ENCODE results near the gene RAB29. TPM values are rescaled to one million over a fixed set of nuclear protein-coding genes. Genes with fewer than 3 reads are reported as not detected.
A peak's percentile ranks its signal among the peaks of the same experiment; 100 is the strongest.

RAB29 gene
- total and polyA plus RNA-seq, 9 of the 15 experiments (the other 6 are each of a cell fraction or from before 2014, with no cell fraction given): 6.3 to 17.6 (median 8.0) TPM

DNA sequence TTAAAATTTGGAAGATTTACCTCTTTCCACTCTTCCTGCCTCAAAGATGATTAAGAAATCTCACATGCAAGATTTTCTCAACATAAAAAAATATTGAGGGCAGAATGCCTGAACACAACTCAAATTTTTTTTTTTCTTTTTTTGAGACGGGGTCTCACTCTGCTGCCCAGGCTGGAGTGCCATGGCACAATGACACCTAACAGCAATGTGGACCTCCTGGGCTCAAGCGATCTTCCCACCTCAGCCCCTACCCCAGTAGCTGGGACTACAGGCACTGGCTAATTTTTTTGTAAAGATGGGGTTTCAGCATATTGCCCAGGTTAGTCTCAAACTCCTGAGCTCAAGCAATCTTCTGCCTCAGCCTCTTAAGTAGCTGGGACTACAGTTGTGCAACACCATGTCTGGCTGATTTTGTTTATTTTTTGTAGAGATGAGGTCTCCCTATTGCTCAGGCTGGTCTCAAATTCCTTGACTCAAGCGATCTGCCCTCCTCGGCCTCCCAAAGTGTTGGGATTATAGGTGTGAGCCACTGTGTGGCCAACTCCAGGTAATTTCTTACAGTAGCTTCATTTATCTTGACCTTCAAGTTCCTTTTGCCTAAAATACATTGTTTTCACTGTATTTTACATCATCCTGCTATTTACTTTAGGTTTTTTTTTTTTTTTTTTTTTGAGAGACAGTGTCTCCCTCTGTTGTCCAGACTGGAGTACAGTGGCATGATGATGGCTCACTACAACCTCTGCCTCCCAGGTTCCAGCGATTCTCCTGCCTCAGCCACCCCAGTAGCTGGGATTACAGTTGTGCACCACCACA is 35.7 kb downstream of the RAB29 start (continued):
- TF ChIP-seq, protein P1, sequence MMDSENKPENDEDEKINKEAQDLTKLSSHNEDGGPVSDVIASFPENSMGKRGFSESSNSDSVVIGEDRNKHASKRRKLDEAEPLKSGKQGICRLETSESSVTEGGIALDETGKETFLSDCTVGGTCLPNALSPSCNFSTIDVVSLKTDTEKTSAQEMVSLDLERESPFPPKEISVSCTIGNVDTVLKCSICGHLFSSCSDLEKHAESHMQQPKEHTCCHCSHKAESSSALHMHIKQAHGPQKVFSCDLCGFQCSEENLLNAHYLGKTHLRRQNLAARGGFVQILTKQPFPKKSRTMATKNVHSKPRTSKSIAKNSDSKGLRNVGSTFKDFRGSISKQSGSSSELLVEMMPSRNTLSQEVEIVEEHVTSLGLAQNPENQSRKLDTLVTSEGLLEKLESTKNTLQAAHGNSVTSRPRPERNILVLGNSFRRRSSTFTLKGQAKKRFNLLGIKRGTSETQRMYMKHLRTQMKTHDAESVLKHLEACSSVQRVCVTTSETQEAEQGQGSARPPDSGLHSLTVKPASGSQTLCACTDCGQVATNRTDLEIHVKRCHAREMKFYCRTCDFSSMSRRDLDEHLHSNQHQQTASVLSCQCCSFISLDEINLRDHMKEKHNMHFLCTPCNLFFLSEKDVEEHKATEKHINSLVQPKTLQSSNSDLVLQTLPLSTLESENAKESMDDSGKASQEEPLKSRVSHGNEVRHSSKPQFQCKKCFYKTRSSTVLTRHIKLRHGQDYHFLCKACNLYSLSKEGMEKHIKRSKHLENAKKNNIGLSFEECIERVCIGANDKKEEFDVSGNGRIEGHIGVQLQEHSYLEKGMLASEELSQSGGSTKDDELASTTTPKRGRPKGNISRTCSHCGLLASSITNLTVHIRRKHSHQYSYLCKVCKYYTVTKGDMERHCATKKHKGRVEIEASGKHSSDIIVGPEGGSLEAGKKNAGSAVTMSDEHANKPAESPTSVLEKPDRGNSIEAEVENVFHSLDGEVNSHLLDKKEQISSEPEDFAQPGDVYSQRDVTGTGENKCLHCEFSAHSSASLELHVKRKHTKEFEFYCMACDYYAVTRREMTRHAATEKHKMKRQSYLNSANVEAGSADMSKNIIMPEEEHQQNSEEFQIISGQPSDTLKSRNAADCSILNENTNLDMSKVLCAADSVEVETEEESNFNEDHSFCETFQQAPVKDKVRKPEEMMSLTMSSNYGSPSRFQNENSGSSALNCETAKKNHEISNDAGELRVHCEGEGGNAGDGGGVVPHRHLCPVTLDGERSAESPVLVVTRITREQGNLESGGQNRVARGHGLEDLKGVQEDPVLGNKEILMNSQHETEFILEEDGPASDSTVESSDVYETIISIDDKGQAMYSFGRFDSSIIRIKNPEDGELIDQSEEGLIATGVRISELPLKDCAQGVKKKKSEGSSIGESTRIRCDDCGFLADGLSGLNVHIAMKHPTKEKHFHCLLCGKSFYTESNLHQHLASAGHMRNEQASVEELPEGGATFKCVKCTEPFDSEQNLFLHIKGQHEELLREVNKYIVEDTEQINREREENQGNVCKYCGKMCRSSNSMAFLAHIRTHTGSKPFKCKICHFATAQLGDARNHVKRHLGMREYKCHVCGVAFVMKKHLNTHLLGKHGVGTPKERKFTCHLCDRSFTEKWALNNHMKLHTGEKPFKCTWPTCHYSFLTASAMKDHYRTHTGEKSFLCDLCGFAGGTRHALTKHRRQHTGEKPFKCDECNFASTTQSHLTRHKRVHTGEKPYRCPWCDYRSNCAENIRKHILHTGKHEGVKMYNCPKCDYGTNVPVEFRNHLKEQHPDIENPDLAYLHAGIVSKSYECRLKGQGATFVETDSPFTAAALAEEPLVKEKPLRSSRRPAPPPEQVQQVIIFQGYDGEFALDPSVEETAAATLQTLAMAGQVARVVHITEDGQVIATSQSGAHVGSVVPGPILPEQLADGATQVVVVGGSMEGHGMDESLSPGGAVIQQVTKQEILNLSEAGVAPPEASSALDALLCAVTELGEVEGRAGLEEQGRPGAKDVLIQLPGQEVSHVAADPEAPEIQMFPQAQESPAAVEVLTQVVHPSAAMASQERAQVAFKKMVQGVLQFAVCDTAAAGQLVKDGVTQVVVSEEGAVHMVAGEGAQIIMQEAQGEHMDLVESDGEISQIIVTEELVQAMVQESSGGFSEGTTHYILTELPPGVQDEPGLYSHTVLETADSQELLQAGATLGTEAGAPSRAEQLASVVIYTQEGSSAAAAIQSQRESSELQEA (IDR thresholded peaks at IDR 0.05; ENCODE audit: low read depth): no peak
- TF ChIP-seq MEF2D (tag; conservative IDR thresholded peaks at IDR 0.05; ENCODE audit: low read depth): no peak
- TF ChIP-seq CEBPG (CRISPR knock-in tag; IDR thresholded peaks at IDR 0.05): 0 out of 2 replicates have a peak, but pooled peaks have one; percentile 39
- TF ChIP-seq CEBPG (tag; conservative IDR thresholded peaks at IDR 0.05 in 1 of 2, IDR thresholded peaks at IDR 0.05 in 1 of 2): 0 out of 4 replicates have a peak, but pooled peaks of 1 of the 2 experiments have one; percentile 37
- no peak for TF ChIP-seq U2AF1 (optimal IDR thresholded peaks at IDR 0.05; ENCODE audit: low read depth, low read length)
- no peak for TF ChIP-seq NCOA2 (IDR thresholded peaks at IDR 0.05; ENCODE audit: partially characterized antibody in 2 of 2)
- TF ChIP-seq ZNF12 (CRISPR knock-in tag; IDR thresholded peaks at IDR 0.05): no peak
- peak; percentile 44; the same call in 1 of the 2 replicates for TF ChIP-seq ZNF121 (CRISPR knock-in tag; conservative IDR thresholded peaks at IDR 0.05)
- no peak for TF ChIP-seq BRD4 (IDR thresholded peaks at IDR 0.05)
- TF ChIP-seq, protein P2, sequence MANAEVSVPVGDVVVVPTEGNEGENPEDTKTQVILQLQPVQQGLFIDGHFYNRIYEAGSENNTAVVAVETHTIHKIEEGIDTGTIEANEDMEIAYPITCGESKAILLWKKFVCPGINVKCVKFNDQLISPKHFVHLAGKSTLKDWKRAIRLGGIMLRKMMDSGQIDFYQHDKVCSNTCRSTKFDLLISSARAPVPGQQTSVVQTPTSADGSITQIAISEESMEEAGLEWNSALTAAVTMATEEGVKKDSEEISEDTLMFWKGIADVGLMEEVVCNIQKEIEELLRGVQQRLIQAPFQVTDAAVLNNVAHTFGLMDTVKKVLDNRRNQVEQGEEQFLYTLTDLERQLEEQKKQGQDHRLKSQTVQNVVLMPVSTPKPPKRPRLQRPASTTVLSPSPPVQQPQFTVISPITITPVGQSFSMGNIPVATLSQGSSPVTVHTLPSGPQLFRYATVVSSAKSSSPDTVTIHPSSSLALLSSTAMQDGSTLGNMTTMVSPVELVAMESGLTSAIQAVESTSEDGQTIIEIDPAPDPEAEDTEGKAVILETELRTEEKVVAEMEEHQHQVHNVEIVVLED (CRISPR knock-in tag; IDR thresholded peaks at IDR 0.05): no peak
- no peak for TF ChIP-seq ZNF146 (CRISPR knock-in tag; IDR thresholded peaks at IDR 0.05; ENCODE audit: unreplicated experiment)
- TF ChIP-seq NELFE (IDR thresholded peaks at IDR 0.05; ENCODE audit: insufficient read depth, insufficient read length): no peak
- no peak for TF ChIP-seq NFIC (IDR thresholded peaks at IDR 0.05)
- no peak for TF ChIP-seq THAP12 (CRISPR knock-in tag; IDR thresholded peaks at IDR 0.05)

All from K562 (cell line).